HepG2 (cell line): ENCODE data around the gene MINDY2. TPM values are rescaled to one million over a fixed set of nuclear protein-coding genes. Genes with fewer than 3 reads are reported as not detected.

ENCODE experiments used
- KDM6A ChIP-seq: IDR thresholded peaks from 2 replicates; pipeline ENCODE4 v1.6.1; 2016; ENCODE audit warnings: low read depth
- MIER2 ChIP-seq: IDR thresholded peaks from 2 replicates; pipeline ENCODE4 v1.6.1; 2016; ENCODE audit warnings: missing biosample characterization, missing genetic modification reagents
- MXD1 ChIP-seq: sonication (generic); formaldehyde crosslinking; IDR thresholded peaks from 2 replicates; pipeline ENCODE4 v1.4.0; 2020; ENCODE audit warnings: mild to moderate bottlenecking, missing genetic modification reagents
- MYNN ChIP-seq: sonication (generic); formaldehyde crosslinking; IDR thresholded peaks from 2 replicates; pipeline ENCODE4 v1.4.0; 2020; ENCODE audit warnings: mild to moderate bottlenecking, low read depth, missing genetic modification reagents
- PBX2 ChIP-seq: IDR thresholded peaks from 2 replicates; pipeline ENCODE4 v1.6.1; 2016; ENCODE audit warnings: control low read depth
- PHF20 ChIP-seq: sonication (generic); formaldehyde crosslinking; IDR thresholded peaks from 2 replicates; pipeline ENCODE4 v1.5.0; 2020; ENCODE audit warnings: mild to moderate bottlenecking, missing genetic modification reagents
- PLSCR1 ChIP-seq: sonication (generic); formaldehyde crosslinking; IDR thresholded peaks from 2 replicates; pipeline ENCODE4 v1.5.0; 2020; ENCODE audit warnings: missing genetic modification reagents, mild to moderate bottlenecking, borderline replicate concordance
- SRF ChIP-seq: IDR thresholded peaks from 2 replicates; pipeline ENCODE4 v1.6.1; 2011; ENCODE audit warnings: mild to moderate bottlenecking, low read depth, low read length, moderate library complexity
- THAP11 ChIP-seq: IDR thresholded peaks from 2 replicates; pipeline ENCODE4 v1.6.1; 2016; ENCODE audit warnings: missing biosample characterization, missing genetic modification reagents
- TP53 ChIP-seq: sonication (generic); formaldehyde crosslinking; conservative IDR thresholded peaks from 2 replicates; pipeline ENCODE4 v1.4.0; 2020; ENCODE audit warnings: missing genetic modification reagents
- ZBTB33 ChIP-seq: sonication (generic); formaldehyde crosslinking; IDR thresholded peaks from 2 replicates; pipeline ENCODE4 v1.4.0; 2020; ENCODE audit warnings: missing genetic modification reagents
- ZFP37 ChIP-seq: sonication (generic); formaldehyde crosslinking; IDR thresholded peaks from 2 replicates; pipeline ENCODE4 v1.4.0; 2020; ENCODE audit warnings: missing genetic modification reagents, borderline replicate concordance
- ZNF232 ChIP-seq: sonication (generic); formaldehyde crosslinking; IDR thresholded peaks from 2 replicates; pipeline ENCODE4 v1.4.0; 2020; ENCODE audit warnings: missing genetic modification reagents, borderline replicate concordance
- ZNF263 ChIP-seq: sonication (generic); formaldehyde crosslinking; IDR thresholded peaks from 2 replicates; pipeline ENCODE4 v1.4.0; 2020; ENCODE audit warnings: missing genetic modification reagents
- ZNF383 ChIP-seq: sonication (generic); formaldehyde crosslinking; IDR thresholded peaks from 2 replicates; pipeline ENCODE4 v1.4.0; 2020; ENCODE audit warnings: missing genetic modification reagents, mild to moderate bottlenecking, borderline replicate concordance
- ZNF407 ChIP-seq: sonication (generic); formaldehyde crosslinking; IDR thresholded peaks from one replicate; pipeline ENCODE4 v1.5.1; 2020; ENCODE audit warnings: mild to moderate bottlenecking, missing genetic modification reagents; ENCODE audit errors: not compliant biosample characterization
- ZNF747 ChIP-seq: sonication (generic); formaldehyde crosslinking; IDR thresholded peaks from 2 replicates; pipeline ENCODE4 v1.8.1; 2023; ENCODE audit warnings: missing genetic modification reagents, mild to moderate bottlenecking, borderline replicate concordance
- ZNF883 ChIP-seq: sonication (generic); formaldehyde crosslinking; IDR thresholded peaks from 2 replicates; pipeline ENCODE4 v1.5.1; 2020; ENCODE audit warnings: mild to moderate bottlenecking, missing genetic modification reagents; ENCODE audit errors: not compliant biosample characterization
- polyA plus RNA-seq, 8 experiments: library from polyadenylated mRNA; depleted of rRNA in 3 of 8; stranded (reverse) in 7 of 8; unstranded in 1 of 8; fragments of >200 nt; fragmentation: Illumina TruSeq in 4 of 8; extraction: Trizol in 4 of 8; gene quantifications; 2 replicates each; pipeline versions ENCODE4 v1.2.1 to v1.2.3, GENCODE V29; 2011 to 2016; ENCODE audit warnings: low read depth in 4 of 8, missing spikeins in 1 of 8, mixed read lengths in 1 of 8; ENCODE audit not compliant: insufficient read depth in 1 of 8
- total RNA-seq, 5 experiments: library from RNA; depleted of rRNA; stranded (reverse); fragments of >200 nt; fragmentation: Illumina TruSeq; extraction: Trizol; gene quantifications; 2 replicates each; pipeline ENCODE4 v1.2.3, GENCODE V29; 2016; ENCODE audit warnings: low read depth in 1 of 5

MINDY2 gene
- total and polyA plus RNA-seq, 2 of the 13 experiments (the other 11 are each of a cell fraction or from before 2014, with no cell fraction given): 7.2 to 12.6 TPM

- TF ChIP-seq ZNF407 (CRISPR knock-in tag) (no peak), ZNF883 (CRISPR knock-in tag) (no peak), TP53 (CRISPR knock-in tag) (no peak), THAP11 (CRISPR knock-in tag) (no peak), MXD1 (CRISPR knock-in tag) (no peak), ZNF383 (CRISPR knock-in tag) (no peak), ZBTB33 (CRISPR knock-in tag) (0 out of 2 replicates have a peak, but pooled peaks have one; percentile 25), KDM6A (CRISPR knock-in tag) (no peak), PBX2 (CRISPR knock-in tag) (no peak), PHF20 (no peak), ZNF263 (peak; percentile 90), ZNF232 (peak; percentile 55; the same call in 1 of the 2 replicates), MIER2 (CRISPR knock-in tag) (no peak), PLSCR1 (CRISPR knock-in tag) (no peak), MYNN (CRISPR knock-in tag) (no peak), ZNF747 (no peak), ZFP37 (CRISPR knock-in tag) (no peak), SRF (no peak)
Observed at GRCh38 chr15:58865425-58865880, 94.4 kb downstream of the MINDY2 start (continued).
